ENCODE data around the gene LRRTM1. TPM values are rescaled to one million over a fixed set of nuclear protein-coding genes. Genes with fewer than 3 reads are reported as not detected.

LRRTM1 gene
- total RNA-seq, 1 experiment from 2014 or later = not detected

DNA sequence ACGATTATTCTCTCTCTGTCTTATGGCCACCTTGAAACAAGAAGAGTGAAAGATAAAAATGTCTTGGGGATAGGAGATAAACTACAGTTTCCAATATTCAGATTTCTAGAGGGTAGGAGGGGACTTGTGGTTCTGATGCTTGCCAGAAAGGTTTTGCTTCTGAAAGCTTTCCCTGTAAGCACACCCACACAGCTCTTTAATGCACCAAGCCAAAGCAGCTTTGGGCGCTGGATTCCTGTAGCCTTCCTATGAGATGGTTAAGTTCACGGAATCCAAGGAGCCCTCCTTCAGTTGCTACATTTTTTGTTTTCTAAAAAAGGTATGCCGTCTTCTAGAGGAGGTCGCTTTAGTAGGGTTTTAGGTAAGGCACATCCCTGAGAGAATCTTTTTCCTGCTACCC is 4.9 kb downstream of the LRRTM1 start:
- H3K9me3 ChIP-seq (ENCODE audit: low read length) = no peaks in the 10 kb centered on the region
- H3K36me3 ChIP-seq (ENCODE audit: insufficient read depth, low read length) = no peaks in the 10 kb centered on the region
- no peak overlapping the region for H3K4me2 ChIP-seq (ENCODE audit: low read depth, low read length, poor library complexity, severe bottlenecking)
- no peaks in the 10 kb centered on the region for H3K9me2 ChIP-seq (replicated peaks; ENCODE audit: insufficient read depth, low read length)
- H3K9ac ChIP-seq (ENCODE audit: low read length) = no peak overlapping the region
- H3K79me2 ChIP-seq (ENCODE audit: low read length) = no peaks in the 10 kb centered on the region
- H2AFZ ChIP-seq (ENCODE audit: low read length) = no peak overlapping the region
- H3K4me3 ChIP-seq (ENCODE audit: low read length) = no peak overlapping the region
- no peak overlapping the region for H3K27ac ChIP-seq (ENCODE audit: low read length)
- no peaks in the 10 kb centered on the region for H3K27me3 ChIP-seq (ENCODE audit: low read length)
- no peaks in the 10 kb centered on the region for H4K20me1 ChIP-seq (ENCODE audit: insufficient read depth, low read depth, low read length)
- no peak for DNase-seq
- peaks cover 17% of the 10 kb centered on the region for H3K4me1 ChIP-seq (ENCODE audit: low read length)

DNA sequence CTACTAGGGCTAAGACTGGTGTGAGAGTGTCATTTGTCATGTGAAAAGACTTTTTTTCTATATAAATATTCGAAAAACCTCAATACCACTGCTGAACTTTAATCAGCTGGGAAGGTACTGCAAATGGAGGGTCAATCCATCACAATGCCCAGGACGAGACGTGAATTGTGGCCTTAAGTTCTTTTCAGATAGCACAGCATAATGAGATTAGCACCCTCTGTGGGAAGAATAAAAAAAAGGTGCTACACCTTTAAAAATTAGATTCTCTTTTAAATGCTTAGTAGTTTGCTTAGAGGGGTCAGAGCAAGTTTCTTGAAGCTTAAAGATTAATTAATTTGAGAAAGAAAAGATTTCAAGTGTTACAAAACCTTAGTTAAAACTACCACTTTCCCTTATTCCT is 5.6 kb downstream of the LRRTM1 start:
- no peak overlapping the region for H3K27ac ChIP-seq (ENCODE audit: low read length)
- no peak overlapping the region for H3K4me2 ChIP-seq (ENCODE audit: low read depth, low read length, poor library complexity, severe bottlenecking)
- no peaks in the 10 kb centered on the region for H3K79me2 ChIP-seq (ENCODE audit: low read length)
- H3K9me3 ChIP-seq (ENCODE audit: low read length) = no peaks in the 10 kb centered on the region
- H3K27me3 ChIP-seq (ENCODE audit: low read length) = no peaks in the 10 kb centered on the region
- peaks cover 17% of the 10 kb centered on the region for H3K4me1 ChIP-seq (ENCODE audit: low read length)
- no peak overlapping the region for H3K9ac ChIP-seq (ENCODE audit: low read length)
- H3K9me2 ChIP-seq (replicated peaks; ENCODE audit: insufficient read depth, low read length) = no peaks in the 10 kb centered on the region
- no peaks in the 10 kb centered on the region for H3K36me3 ChIP-seq (ENCODE audit: insufficient read depth, low read length)
- no peak overlapping the region for H2AFZ ChIP-seq (ENCODE audit: low read length)
- H4K20me1 ChIP-seq (ENCODE audit: insufficient read depth, low read depth, low read length) = no peaks in the 10 kb centered on the region
- DNase-seq = peak; percentile 50
- no peak overlapping the region for H3K4me3 ChIP-seq (ENCODE audit: low read length)

DNA sequence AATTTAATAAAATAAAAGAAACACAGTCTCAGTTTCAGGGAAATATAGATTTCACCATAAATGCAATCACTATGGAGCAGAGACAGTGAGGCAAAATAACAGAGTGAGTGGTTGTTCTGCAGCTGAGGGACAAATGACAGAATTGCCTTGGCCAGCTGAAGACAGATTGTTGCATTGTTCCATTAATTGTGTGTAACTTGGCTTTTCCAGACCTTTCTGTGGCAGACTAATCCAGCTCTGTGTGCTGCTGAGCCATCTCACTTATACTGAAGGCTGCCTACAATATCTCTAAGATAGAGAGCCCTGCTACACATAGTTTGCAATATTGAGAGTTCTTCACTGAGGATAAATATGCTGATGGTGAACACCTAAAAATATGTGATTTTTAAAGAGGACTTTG is 11.5 kb downstream of the LRRTM1 start:
- DNase-seq = no peak
- no peaks in the 10 kb centered on the region for H3K36me3 ChIP-seq (ENCODE audit: insufficient read depth, low read length)

DNA sequence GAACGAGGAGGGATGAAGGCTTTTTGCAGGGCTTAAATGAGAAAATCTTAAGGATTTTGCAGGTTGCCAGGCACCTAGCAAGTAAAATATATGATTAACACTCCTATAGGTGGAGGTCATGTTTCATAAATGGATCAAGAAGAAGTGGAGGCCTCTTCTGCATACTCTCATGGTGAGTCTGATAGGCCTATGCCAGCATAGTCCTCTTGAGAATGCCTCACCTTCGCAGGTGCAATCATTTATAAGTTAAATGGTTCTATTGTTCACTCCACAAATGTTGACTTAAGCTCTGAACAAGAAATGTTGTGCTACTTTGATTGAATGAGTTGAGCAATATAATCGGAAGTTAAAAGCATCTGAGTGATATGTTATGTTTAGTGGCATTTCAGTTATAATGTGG is 12.1 kb downstream of the LRRTM1 start:
- H3K9me2 ChIP-seq (replicated peaks; ENCODE audit: insufficient read depth, low read length) = no peaks in the 10 kb centered on the region
- no peak overlapping the region for H3K4me2 ChIP-seq (ENCODE audit: low read depth, low read length, poor library complexity, severe bottlenecking)
- no peaks in the 10 kb centered on the region for H4K20me1 ChIP-seq (ENCODE audit: insufficient read depth, low read depth, low read length)
- H3K79me2 ChIP-seq (ENCODE audit: low read length) = no peaks in the 10 kb centered on the region
- H3K27me3 ChIP-seq (ENCODE audit: low read length) = no peaks in the 10 kb centered on the region
- H3K4me3 ChIP-seq (ENCODE audit: low read length) = no peak overlapping the region
- no peak overlapping the region for H2AFZ ChIP-seq (ENCODE audit: low read length)
- DNase-seq = no peak
- H3K9ac ChIP-seq (ENCODE audit: low read length) = no peak overlapping the region
- H3K9me3 ChIP-seq (ENCODE audit: low read length) = no peaks in the 10 kb centered on the region
- no peak overlapping the region for H3K27ac ChIP-seq (ENCODE audit: low read length)
- no peaks in the 10 kb centered on the region for H3K4me1 ChIP-seq (ENCODE audit: low read length)
- H3K36me3 ChIP-seq (ENCODE audit: insufficient read depth, low read length) = no peaks in the 10 kb centered on the region

More for the DNA sequence above, 11.5 kb downstream of the LRRTM1 start:
- Histone ChIP-seq H3K79me2 (ENCODE audit: low read length) (no peaks in the 10 kb centered on the region), H3K27ac (ENCODE audit: low read length) (no peak overlapping the region), H3K4me3 (ENCODE audit: low read length) (no peak overlapping the region), H2AFZ (ENCODE audit: low read length) (no peak overlapping the region), H3K4me2 (ENCODE audit: low read depth, low read length, poor library complexity, severe bottlenecking) (no peak overlapping the region), H4K20me1 (ENCODE audit: insufficient read depth, low read depth, low read length) (no peaks in the 10 kb centered on the region), H3K9ac (ENCODE audit: low read length) (no peak overlapping the region), H3K9me2 (replicated peaks; ENCODE audit: insufficient read depth, low read length) (no peaks in the 10 kb centered on the region), H3K4me1 (ENCODE audit: low read length) (no peaks in the 10 kb centered on the region), H3K27me3 (ENCODE audit: low read length) (no peaks in the 10 kb centered on the region), H3K9me3 (ENCODE audit: low read length) (no peaks in the 10 kb centered on the region)

DNA sequence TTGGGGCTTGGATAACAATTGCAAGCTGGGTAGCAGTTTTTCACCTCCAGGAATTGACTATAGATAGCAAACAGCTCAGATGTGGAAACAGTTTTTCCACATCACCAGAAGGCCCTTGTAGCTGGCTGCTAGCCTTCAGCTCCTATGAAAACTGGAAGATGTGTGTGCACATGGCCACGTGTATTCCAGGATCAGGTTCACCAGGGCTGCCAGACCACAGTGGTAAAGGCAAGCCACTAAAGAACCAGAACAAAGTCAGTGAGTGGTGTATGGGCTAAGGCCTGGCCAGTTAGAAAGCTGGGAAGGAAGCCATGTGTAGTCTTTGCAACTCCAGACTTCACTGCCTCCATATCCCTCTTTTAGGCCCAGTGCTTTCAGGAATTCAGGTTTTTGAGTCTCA is 12.9 kb downstream of the LRRTM1 start:
- no peaks in the 10 kb centered on the region for H3K4me1 ChIP-seq (ENCODE audit: low read length)
- H3K4me2 ChIP-seq (ENCODE audit: low read depth, low read length, poor library complexity, severe bottlenecking) = no peak overlapping the region
- H3K27me3 ChIP-seq (ENCODE audit: low read length) = no peaks in the 10 kb centered on the region
- H3K27ac ChIP-seq (ENCODE audit: low read length) = no peak overlapping the region
- no peak for DNase-seq
- H2AFZ ChIP-seq (ENCODE audit: low read length) = no peak overlapping the region
- no peaks in the 10 kb centered on the region for H3K9me2 ChIP-seq (replicated peaks; ENCODE audit: insufficient read depth, low read length)
- no peak overlapping the region for H3K4me3 ChIP-seq (ENCODE audit: low read length)
- H4K20me1 ChIP-seq (ENCODE audit: insufficient read depth, low read depth, low read length) = no peaks in the 10 kb centered on the region
- H3K36me3 ChIP-seq (ENCODE audit: insufficient read depth, low read length) = no peaks in the 10 kb centered on the region
- H3K9ac ChIP-seq (ENCODE audit: low read length) = no peak overlapping the region
- H3K79me2 ChIP-seq (ENCODE audit: low read length) = no peaks in the 10 kb centered on the region
- no peaks in the 10 kb centered on the region for H3K9me3 ChIP-seq (ENCODE audit: low read length)

DNA sequence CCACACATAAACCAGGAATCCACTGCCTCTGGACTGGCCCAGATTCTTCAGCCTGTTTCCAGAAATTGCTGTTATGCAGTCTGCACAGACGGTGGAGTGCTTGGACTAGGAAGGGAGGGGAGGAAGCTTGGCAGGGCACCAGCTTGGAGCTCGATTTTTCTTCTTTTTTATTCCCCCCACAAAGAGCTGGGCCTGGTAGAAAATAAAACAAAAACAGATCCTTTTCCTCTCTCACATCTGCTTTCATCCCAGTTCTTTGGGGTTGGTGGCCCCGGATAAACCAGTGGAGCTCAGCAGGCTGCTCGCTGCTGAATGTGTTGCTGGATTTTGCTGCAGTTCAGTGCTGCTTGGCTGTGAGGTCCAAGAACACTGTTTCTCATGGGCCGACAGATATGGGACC is 16.0 kb downstream of the LRRTM1 start:
- DNase-seq = no peak
- Histone ChIP-seq H4K20me1 (ENCODE audit: insufficient read depth, low read depth, low read length) (no peaks in the 10 kb centered on the region), H2AFZ (ENCODE audit: low read length) (no peak overlapping the region), H3K4me3 (ENCODE audit: low read length) (no peak overlapping the region), H3K4me1 (ENCODE audit: low read length) (peaks cover 6% of the 10 kb centered on the region), H3K4me2 (ENCODE audit: low read depth, low read length, poor library complexity, severe bottlenecking) (no peak overlapping the region), H3K27me3 (ENCODE audit: low read length) (no peaks in the 10 kb centered on the region), H3K9me2 (replicated peaks; ENCODE audit: insufficient read depth, low read length) (no peaks in the 10 kb centered on the region), H3K9ac (ENCODE audit: low read length) (no peak overlapping the region), H3K79me2 (ENCODE audit: low read length) (no peaks in the 10 kb centered on the region), H3K36me3 (ENCODE audit: insufficient read depth, low read length) (no peaks in the 10 kb centered on the region), H3K9me3 (ENCODE audit: low read length) (no peaks in the 10 kb centered on the region), H3K27ac (ENCODE audit: low read length) (no peak overlapping the region)

DNA sequence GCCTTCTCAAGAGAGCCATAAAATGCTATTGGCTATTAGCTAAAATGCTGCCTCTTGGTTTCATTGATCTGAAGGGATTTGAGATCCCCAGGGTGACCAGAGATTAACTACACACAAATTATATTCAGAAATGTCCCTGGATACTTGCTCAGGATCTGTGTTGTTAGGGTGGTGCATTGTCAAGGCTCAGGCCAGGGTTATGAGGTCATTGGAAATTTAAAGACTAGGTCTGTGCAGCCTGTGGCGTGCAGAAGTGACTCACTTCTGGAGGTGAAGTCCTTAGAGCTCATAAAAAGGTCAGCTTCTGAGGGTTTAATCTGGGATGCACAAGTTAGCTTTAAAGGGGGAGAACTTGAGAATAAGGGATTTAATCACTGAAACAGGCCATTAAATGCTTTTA is 23.5 kb downstream of the LRRTM1 start:
- Histone ChIP-seq H3K4me2 (ENCODE audit: low read depth, low read length, poor library complexity, severe bottlenecking) (no peak overlapping the region), H3K27ac (ENCODE audit: low read length) (no peak overlapping the region), H3K9ac (ENCODE audit: low read length) (no peak overlapping the region), H2AFZ (ENCODE audit: low read length) (no peak overlapping the region), H3K4me1 (ENCODE audit: low read length) (peaks cover 6% of the 10 kb centered on the region), H3K36me3 (ENCODE audit: insufficient read depth, low read length) (no peaks in the 10 kb centered on the region), H3K4me3 (ENCODE audit: low read length) (no peak overlapping the region), H3K79me2 (ENCODE audit: low read length) (no peaks in the 10 kb centered on the region), H3K27me3 (ENCODE audit: low read length) (no peaks in the 10 kb centered on the region), H4K20me1 (ENCODE audit: insufficient read depth, low read depth, low read length) (no peaks in the 10 kb centered on the region), H3K9me2 (replicated peaks; ENCODE audit: insufficient read depth, low read length) (no peaks in the 10 kb centered on the region), H3K9me3 (ENCODE audit: low read length) (no peaks in the 10 kb centered on the region)
- DNase-seq = no peak

DNA sequence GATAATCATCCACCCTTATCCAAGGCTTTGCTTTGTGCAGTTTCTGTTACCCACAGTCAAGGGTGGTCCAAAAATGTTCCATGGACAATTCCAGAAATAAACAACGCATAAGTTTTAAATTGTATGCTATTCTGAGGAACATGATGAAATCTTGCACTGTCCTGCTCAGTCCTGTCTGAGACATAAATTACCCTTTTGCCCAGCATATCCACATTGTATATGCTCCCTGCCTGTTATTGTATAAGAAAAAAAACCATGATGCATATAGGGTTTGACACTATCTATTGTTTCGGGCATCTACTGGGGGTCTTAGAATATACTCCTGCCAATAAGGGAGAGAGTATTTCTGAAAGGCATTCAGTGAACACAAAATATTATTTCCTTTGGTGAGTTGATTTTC is 24.0 kb downstream of the LRRTM1 start:
- Histone ChIP-seq H3K36me3 (ENCODE audit: insufficient read depth, low read length) (no peaks in the 10 kb centered on the region), H2AFZ (ENCODE audit: low read length) (no peak overlapping the region), H3K27me3 (ENCODE audit: low read length) (no peaks in the 10 kb centered on the region), H3K9me2 (replicated peaks; ENCODE audit: insufficient read depth, low read length) (no peaks in the 10 kb centered on the region), H3K9ac (ENCODE audit: low read length) (no peak overlapping the region), H3K4me3 (ENCODE audit: low read length) (no peak overlapping the region), H3K9me3 (ENCODE audit: low read length) (no peaks in the 10 kb centered on the region), H3K27ac (ENCODE audit: low read length) (no peak overlapping the region), H4K20me1 (ENCODE audit: insufficient read depth, low read depth, low read length) (no peaks in the 10 kb centered on the region), H3K4me2 (ENCODE audit: low read depth, low read length, poor library complexity, severe bottlenecking) (no peak overlapping the region), H3K79me2 (ENCODE audit: low read length) (no peaks in the 10 kb centered on the region), H3K4me1 (ENCODE audit: low read length) (peaks cover 2% of the 10 kb centered on the region)
- no peak for DNase-seq

DNA sequence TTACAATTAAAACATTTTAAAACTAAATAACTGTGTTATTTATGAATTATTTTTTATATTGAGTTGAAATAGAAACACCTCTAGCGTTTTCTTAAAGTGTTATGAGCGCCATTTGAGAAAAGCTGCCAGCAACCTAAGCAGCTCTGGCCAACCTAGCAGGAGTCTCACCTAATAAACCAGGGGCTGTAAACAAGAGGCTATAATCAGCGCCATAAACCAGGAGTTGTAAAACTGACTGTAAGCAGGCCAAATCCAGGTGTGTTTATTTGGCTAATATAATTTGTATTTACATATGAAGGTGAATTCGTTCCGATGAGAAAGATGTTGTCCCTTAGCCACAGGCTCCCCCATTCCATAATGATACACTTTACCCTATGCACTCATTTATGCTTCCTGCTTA is 34.7 kb downstream of the LRRTM1 start:
- no peak for DNase-seq
- Histone ChIP-seq H3K27me3 (ENCODE audit: low read length) (peaks cover 4% of the 10 kb centered on the region; the same call in 1 of the 2 replicates), H3K9me3 (ENCODE audit: low read length) (peaks cover 12% of the 10 kb centered on the region), H3K79me2 (ENCODE audit: low read length) (no peaks in the 10 kb centered on the region), H3K9ac (ENCODE audit: low read length) (no peak overlapping the region), H3K27ac (ENCODE audit: low read length) (no peak overlapping the region), H3K4me1 (ENCODE audit: low read length) (peaks cover 10% of the 10 kb centered on the region), H3K9me2 (replicated peaks; ENCODE audit: insufficient read depth, low read length) (no peaks in the 10 kb centered on the region), H4K20me1 (ENCODE audit: insufficient read depth, low read depth, low read length) (no peaks in the 10 kb centered on the region), H2AFZ (ENCODE audit: low read length) (no peak overlapping the region), H3K4me3 (ENCODE audit: low read length) (no peak overlapping the region), H3K36me3 (ENCODE audit: insufficient read depth, low read length) (no peaks in the 10 kb centered on the region; the same call in 1 of the 2 replicates), H3K4me2 (ENCODE audit: low read depth, low read length, poor library complexity, severe bottlenecking) (no peak overlapping the region)
